CD4-positive, alpha-beta T cell treated with Interleukin-17A for 4 hours (primary cell): ENCODE measurements around the gene TBC1D5.
"Not testable (repeated sequence)": the region's sequence is repeated elsewhere in the genome, so short reads cannot be mapped to it uniquely, and the experiment has no call there.

Source experiments
- DNase-seq: peaks from one replicate; pipeline ENCODE4 v3.0.0-alpha.2; 2020; ENCODE audit warnings: mixed read lengths

The TBC1D5 gene

GRCh38 chr3:17394541-17395155 lies 347.8 kb downstream of the TBC1D5 start:
- no peak for DNase-seq

DNA sequence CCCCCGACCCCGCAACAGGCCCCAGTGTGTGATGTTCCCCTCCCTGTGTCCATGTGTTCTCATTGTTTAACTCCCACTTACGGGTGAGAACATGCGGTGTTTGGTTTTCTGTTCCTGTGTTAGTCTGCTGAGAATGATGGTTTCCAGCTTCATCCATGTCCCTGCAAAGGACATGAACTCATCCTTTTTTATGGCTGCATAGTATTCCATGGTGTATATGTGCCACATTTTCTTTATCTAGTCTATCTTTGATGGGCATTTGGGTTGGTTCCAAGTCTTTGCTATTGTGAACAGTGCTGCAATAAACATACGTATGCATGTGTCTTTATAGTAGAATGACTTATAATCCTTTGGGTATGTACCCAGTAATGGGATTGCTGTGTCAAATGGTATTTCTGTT lies 349.9 kb downstream of the TBC1D5 start:
- not testable (repeated sequence) for DNase-seq

DNA sequence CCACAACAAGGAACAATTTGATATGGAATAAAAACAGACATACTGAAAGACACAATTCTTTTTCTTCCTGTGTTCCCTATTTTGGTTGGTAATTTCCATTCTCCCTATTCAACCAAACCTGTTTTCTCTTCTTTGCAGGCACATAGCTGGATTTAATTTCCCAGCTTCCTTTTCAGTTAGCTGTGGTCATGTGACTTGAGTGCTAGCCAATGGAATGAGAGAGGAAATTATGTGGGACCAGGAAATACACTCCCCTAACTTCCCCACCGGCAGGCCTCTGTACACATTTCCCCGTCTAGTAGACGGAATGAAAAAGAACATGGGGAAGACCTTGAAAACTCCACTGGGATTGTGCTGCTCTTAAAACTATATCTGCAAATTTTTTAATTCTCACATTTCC lies 351.6 kb downstream of the TBC1D5 start:
- no peak for DNase-seq

DNA sequence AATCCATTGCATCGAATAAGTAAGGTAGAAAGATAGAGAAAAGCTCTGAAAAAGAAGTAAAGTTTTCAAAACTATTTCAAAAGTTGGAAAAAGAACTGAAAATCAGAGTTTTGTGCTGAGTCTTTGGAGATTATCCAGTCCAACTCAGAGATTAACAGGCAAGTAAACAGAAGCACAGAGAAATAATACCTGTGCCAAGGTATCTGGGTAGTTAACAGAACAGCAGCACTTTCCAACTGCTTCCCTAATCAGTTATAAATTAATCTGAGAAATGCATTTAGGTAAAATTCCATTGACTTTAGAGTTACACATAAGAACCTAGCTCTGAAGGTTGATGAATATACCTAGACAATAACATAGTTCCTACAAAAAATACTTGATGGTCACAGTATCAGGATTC lies 355.3 kb downstream of the TBC1D5 start:
- DNase-seq = no peak

DNA sequence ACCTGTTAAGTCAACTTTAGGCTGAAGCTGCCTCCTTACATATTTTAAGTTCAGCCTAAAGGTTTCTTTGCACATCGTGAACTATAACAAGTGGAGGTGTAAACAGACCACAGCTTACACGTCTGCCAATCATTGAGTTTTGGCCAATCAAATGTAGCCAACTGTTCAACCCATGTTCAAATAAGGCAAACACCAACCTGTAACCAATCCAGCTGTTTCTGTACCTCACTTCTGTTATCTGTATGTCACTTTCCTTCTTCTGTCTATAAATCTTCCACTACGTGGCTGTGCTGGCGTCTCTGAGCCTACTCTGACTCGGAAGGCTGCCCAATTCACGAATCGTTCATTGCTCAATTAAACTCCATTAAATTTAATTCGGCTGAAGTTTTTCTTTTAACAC lies 356.0 kb downstream of the TBC1D5 start:
- DNase-seq = no peak

- no peak for DNase-seq
Measured at GRCh38 chr3:17384567-17385296, 357.7 kb downstream of the TBC1D5 start.

- DNase-seq = no peak
Measured at GRCh38 chr3:17373304-17373703, 369.1 kb downstream of the TBC1D5 start.

DNA sequence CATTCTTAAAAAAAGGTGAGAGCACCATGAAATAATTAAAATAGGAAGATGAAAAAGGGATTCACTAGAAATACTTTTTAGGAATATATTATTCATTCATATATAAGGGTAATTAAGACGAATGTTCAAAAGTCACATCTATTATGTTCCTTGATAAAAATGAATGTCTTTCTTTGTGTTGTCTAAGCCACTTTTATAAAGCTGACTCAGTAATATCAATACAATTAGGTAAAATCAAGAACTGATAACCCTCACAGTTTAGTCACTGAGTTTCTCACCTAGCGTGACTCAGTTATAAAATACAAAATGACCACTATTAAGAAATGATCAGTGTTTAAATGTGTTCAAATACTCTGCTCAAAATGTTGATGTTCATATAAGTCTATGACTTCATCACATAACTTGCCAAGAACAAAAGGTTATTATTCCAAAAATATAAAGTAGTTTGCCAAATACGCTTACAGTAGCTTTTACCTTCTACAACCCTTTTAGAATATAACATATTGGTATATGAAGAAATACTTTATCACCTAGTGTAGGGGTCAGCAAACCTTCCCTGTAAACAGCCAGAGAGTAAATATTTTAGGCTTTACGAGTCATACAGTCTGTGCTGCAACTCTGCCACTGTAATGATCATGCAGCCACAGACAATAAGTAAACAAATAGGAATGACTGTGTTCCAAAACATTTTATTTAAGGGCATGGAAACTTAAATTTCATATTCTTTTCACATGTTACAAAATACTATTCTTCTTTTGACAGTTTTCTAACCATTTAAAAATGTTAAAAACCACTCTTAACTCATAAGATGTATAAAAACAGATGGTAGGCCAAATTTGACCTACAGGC lies 369.8 kb downstream of the TBC1D5 start:
- DNase-seq = no peak

- no peak for DNase-seq
Measured at GRCh38 chr3:17369973-17370372, 372.5 kb downstream of the TBC1D5 start.

GRCh38 chr3:17367171-17367570 lies 375.3 kb downstream of the TBC1D5 start:
- no peak for DNase-seq

DNA sequence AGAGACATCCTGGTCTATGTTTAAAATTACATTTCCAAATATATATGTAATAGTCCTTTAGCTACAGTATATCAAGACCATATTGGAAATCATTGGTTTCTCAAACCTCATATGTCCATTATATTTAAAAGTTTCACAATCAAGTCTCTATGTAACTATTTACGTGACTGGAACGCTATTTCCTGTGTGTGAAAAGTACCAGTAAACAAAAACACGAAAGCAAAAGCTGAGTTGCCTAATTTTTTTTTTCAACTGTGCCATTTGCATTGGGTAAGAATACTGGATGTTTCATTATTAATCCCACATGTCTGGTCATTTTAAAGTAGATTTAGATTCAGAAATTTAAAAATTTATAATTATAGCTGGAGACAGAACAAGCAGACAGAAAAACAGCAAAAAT lies 381.4 kb downstream of the TBC1D5 start:
- DNase-seq = no peak

- no peak for DNase-seq
Measured at GRCh38 chr3:17359911-17360310, 382.5 kb downstream of the TBC1D5 start.

- DNase-seq = no peak
Measured at GRCh38 chr3:17357035-17357710, 385.3 kb downstream of the TBC1D5 start.

- no peak for DNase-seq
Measured at GRCh38 chr3:17356585-17356984, 385.8 kb downstream of the TBC1D5 start.

DNA sequence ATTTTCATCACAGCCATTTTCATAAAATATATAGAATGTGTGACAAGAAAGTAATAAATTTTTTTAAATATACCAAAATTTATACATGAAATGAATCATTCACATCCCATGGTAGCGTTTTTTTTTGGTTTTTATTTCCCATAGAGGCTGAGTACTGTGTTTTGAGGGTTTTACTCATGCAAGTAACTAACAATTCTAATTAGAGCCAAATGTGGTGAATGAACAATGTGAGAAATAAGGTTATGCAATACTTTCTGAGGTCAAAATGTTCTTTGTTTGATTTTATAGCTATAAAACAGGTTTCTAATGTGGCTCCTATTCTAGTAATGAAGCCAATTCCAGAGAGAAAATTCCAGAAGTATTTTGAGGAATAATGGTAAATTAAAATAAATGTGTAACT lies 386.8 kb downstream of the TBC1D5 start:
- no peak for DNase-seq

GRCh38 chr3:17354341-17354740 lies 388.1 kb downstream of the TBC1D5 start:
- no peak for DNase-seq

DNA sequence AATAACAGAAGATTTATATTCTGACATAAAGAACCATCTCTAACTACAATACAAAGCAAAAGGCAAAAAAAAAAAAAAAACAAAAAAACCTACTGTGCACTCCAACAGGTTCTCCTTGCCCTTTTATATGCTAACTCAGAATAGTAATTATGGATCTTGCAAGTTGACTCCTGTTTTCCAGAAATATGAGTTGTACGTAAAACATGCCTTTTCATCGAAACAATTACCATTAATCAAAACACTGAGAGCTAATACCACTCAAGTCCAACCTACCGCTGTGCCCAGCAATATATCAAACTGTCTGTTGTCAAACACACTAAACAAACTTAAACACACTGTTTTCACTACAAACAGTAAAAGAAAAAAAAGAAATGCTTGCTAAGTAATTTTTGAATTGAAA lies 389.8 kb downstream of the TBC1D5 start:
- no peak for DNase-seq

DNA sequence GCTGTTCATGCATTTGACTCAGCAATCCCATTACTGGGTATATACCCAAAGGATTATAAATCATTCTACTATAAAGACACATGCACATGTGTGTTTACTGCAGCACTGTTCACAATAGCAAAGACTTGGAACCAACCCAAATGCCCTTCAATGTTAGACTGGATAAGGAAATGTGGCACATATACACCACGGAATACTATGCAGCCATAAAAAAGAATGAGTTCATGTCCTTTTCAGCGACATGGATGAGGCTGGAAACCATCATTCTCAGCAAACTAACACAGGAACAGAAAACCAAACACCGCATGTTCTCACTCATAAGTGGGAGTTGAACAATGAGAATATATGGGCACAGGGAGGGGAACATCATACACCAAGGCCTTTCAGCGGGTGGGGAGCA lies 391.2 kb downstream of the TBC1D5 start:
- DNase-seq = not testable (repeated sequence)

DNA sequence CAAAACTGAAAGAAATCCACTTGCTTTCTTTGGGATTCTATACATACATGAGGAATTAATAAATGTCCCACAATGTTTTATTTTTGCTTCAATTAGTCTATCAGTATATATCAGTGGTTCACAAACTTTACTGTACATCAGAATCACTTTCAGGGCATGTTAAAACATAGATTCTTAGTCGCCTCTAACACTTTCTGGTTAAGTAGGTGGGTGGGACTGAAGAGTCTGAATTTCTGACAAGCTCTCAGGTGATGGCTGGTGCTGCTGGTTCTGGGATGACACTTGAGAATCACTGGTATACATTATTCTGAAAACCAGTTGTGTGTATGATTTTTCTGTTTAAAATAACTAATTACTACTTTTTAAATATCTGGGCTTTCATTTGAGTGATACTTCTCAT lies 393.3 kb downstream of the TBC1D5 start:
- DNase-seq = no peak

- DNase-seq = no peak
Measured at GRCh38 chr3:17342119-17342518, 400.3 kb downstream of the TBC1D5 start.

- DNase-seq = no peak
Measured at GRCh38 chr3:17340693-17341092, 401.7 kb downstream of the TBC1D5 start.

GRCh38 chr3:17340261-17340660 lies 402.2 kb downstream of the TBC1D5 start:
- no peak for DNase-seq

GRCh38 chr3:17339132-17339575 lies 403.3 kb downstream of the TBC1D5 start:
- DNase-seq = no peak
